Lower leg skin (tissue), 3 donors: ENCODE measurements around the gene ZCCHC2.

Experiments
- POLR2A ChIP-seq, 2 donors: fragments of 450-650 bp; IDR thresholded peaks; one replicate each; pipeline ENCODE4 v1.6.1; 2016 to 2017; ENCODE audit warnings: antibody characterized with exemption in 2 of 2, mild to moderate bottlenecking in 1 of 2, moderate library complexity in 1 of 2
- TF ChIP-seq, protein P1 (sequence below), 3 donors: fragments of 450-650 bp; IDR thresholded peaks; one replicate each; pipeline ENCODE4 v1.5.1; 2016; ENCODE audit warnings: antibody characterized with exemption in 3 of 3, mild to moderate bottlenecking in 3 of 3, moderate library complexity in 2 of 3

GRCh38 chr18:62603211-62603610, 80.4 kb downstream of the ZCCHC2 start:
- no peak for TF ChIP-seq POLR2A (IDR thresholded peaks at IDR 0.05)
- TF ChIP-seq, protein P1, sequence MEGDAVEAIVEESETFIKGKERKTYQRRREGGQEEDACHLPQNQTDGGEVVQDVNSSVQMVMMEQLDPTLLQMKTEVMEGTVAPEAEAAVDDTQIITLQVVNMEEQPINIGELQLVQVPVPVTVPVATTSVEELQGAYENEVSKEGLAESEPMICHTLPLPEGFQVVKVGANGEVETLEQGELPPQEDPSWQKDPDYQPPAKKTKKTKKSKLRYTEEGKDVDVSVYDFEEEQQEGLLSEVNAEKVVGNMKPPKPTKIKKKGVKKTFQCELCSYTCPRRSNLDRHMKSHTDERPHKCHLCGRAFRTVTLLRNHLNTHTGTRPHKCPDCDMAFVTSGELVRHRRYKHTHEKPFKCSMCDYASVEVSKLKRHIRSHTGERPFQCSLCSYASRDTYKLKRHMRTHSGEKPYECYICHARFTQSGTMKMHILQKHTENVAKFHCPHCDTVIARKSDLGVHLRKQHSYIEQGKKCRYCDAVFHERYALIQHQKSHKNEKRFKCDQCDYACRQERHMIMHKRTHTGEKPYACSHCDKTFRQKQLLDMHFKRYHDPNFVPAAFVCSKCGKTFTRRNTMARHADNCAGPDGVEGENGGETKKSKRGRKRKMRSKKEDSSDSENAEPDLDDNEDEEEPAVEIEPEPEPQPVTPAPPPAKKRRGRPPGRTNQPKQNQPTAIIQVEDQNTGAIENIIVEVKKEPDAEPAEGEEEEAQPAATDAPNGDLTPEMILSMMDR (IDR thresholded peaks at IDR 0.05), result no peak
